Measurements from ENCODE around the gene NFKBIZ. TPM values are rescaled to one million over a fixed set of nuclear protein-coding genes. Genes with fewer than 3 reads are reported as not detected.

Gene NFKBIZ
- total RNA-seq, 4 donors from 2014 or later: 37.5 to 132 (median 56.9) TPM

DNA sequence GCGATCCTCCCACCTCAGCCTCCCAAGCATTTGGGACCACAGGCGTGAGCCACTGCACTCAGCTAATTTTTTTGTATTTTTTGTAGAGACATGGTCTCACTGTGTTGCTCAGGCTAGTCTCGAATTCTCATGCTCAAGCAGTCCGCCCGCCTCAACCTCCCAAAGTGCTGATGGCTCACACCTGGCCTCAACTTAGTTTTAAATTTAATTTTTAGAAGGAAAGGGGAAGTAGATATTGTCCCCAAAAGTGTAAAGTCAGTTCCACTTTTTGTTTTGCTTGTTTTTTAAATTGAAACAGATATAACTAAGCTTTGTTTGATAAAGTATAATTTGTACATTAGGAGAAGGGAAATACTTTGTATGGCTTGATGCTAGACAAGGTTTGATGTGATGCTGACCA is 31.3 kb upstream of the NFKBIZ start:
- DNase-seq: no peak
- Histone ChIP-seq H3K27me3 (no peaks in the 10 kb centered on the region), H3K27ac (no peak overlapping the region), H3K4me3 (replicated peaks in 1 of 3) (no peak overlapping the region), H3K9me3 (no peaks in the 10 kb centered on the region), H3K36me3 (peaks cover 4 to 5% of the 10 kb centered on the region in 2 donors), H3K4me1 (peaks cover 0 to 7% of the 10 kb centered on the region in 2 donors)
- 95 to 100% methylated on average over 5 of the region's 5 CpGs for WGBS, 2 donors
- intact Hi-C loops (cut with DNase I): no loop called here
- no peak for TF ChIP-seq POLR2A (IDR thresholded peaks at IDR 0.05)

GRCh38 chr3:101819649-101820206 is 29.6 kb upstream of the NFKBIZ start:
- Histone ChIP-seq H3K4me1 (peaks cover 0 to 3% of the 10 kb centered on the region in 2 donors), H3K9me3 (no peaks in the 10 kb centered on the region), H3K27ac (no peak overlapping the region), H3K4me3 (replicated peaks in 1 of 3) (no peak overlapping the region), H3K36me3 (peaks cover 4 to 5% of the 10 kb centered on the region in 2 donors), H3K27me3 (no peaks in the 10 kb centered on the region)
- TF ChIP-seq POLR2A (IDR thresholded peaks at IDR 0.05) (no peak), CTCF (IDR thresholded peaks at IDR 0.05) (no peak)
- 91 to 96% methylated on average over 2 of the region's 2 CpGs for WGBS, 2 donors
- intact Hi-C loops (cut with DNase I): no loop called here
- no peak for DNase-seq

DNA sequence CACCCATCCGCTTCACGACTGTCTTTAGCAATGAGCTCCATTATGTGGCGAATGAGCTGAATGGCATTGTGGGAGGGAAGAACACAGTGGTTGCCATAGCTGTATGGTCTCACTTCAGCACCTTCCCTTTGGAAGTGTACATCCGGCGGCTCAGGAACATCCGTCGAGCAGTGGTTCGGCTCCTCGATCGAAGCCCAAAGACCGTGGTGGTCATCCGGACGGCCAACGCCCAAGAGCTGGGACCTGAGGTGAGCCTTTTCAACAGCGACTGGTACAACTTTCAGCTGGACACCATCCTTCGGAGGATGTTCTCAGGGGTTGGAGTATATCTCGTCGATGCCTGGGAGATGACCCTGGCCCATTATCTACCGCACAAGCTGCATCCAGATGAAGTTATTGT is 27.8 kb upstream of the NFKBIZ start:
- Histone ChIP-seq H3K27ac (no peak overlapping the region), H3K4me3 (replicated peaks in 1 of 3) (no peak overlapping the region), H3K4me1 (peaks cover 0 to 6% of the 10 kb centered on the region in 2 donors), H3K27me3 (no peaks in the 10 kb centered on the region), H3K9me3 (no peaks in the 10 kb centered on the region), H3K36me3 (peaks cover 4 to 5% of the 10 kb centered on the region in 2 donors)
- TF ChIP-seq CTCF (IDR thresholded peaks at IDR 0.05): no peak
- intact Hi-C loops (cut with DNase I): no loop called here
- DNase-seq: no peak
- 95 to 98% methylated on average over 18 to 19 of the region's 19 CpGs for WGBS, 2 donors

- WGBS, 2 donors: 93 to 94% methylated on average over 5 of the region's 5 CpGs
- no peak for TF ChIP-seq CTCF (IDR thresholded peaks at IDR 0.05)
- TF ChIP-seq POLR2A (IDR thresholded peaks at IDR 0.05): no peak
- H3K27ac ChIP-seq: no peak overlapping the region
- no peaks in the 10 kb centered on the region for H3K27me3 ChIP-seq
- H3K4me1 ChIP-seq: peaks cover 1 to 19% of the 10 kb centered on the region in 2 donors
- H3K36me3 ChIP-seq: peaks cover 4 to 5% of the 10 kb centered on the region in 2 donors
- no peak overlapping the region for H3K4me3 ChIP-seq (replicated peaks in 1 of 3)
- intact Hi-C loops (cut with DNase I): no loop called here
- no peaks in the 10 kb centered on the region for H3K9me3 ChIP-seq
- no peak for DNase-seq
Measured at GRCh38 chr3:101823525-101823924, 25.8 kb upstream of the NFKBIZ start.

- Histone ChIP-seq H3K27ac (no peak overlapping the region), H3K27me3 (no peaks in the 10 kb centered on the region), H3K4me3 (replicated peaks in 1 of 3) (no peak overlapping the region), H3K4me1 (peaks cover 13 to 31% of the 10 kb centered on the region in 2 donors), H3K9me3 (no peaks in the 10 kb centered on the region), H3K36me3 (peaks cover 4 to 5% of the 10 kb centered on the region in 2 donors)
- 65 to 68% methylated on average over 3 of the region's 3 CpGs for WGBS, 2 donors
- TF ChIP-seq POLR2A (IDR thresholded peaks at IDR 0.05) (no peak), CTCF (IDR thresholded peaks at IDR 0.05) (no peak)
- DNase-seq: no peak
- intact Hi-C loops (cut with DNase I): no loop called here
Measured at GRCh38 chr3:101824702-101825101, 24.6 kb upstream of the NFKBIZ start.

Data from thyroid gland (tissue), 4 donors.